ENCODE data around the gene GABRP. TPM values are rescaled to one million over a fixed set of nuclear protein-coding genes. Genes with fewer than 3 reads are reported as not detected.
"Not testable (repeated sequence)": the region's sequence is repeated elsewhere in the genome, so short reads cannot be mapped to it uniquely, and the experiment has no call there.

GABRP gene
- total RNA-seq, 6 experiments from 2014 or later: not detected

GRCh38 chr5:170750791-170751190, 32.7 kb upstream of the GABRP start:
- no peak for TF ChIP-seq CTCF (IDR thresholded peaks at IDR 0.05)
- no peak for DNase-seq
- no peak overlapping the region for H3K27ac Mint-ChIP-seq
- peaks cover 22% of the 10 kb centered on the region for H3K27me3 Mint-ChIP-seq (ENCODE audit: insufficient read depth)
- no peaks in the 10 kb centered on the region for H3K36me3 Mint-ChIP-seq (ENCODE audit: low read depth)
- H3K4me3 Mint-ChIP-seq: no peak overlapping the region
- H3K9me3 Mint-ChIP-seq: no peaks in the 10 kb centered on the region
- H3K4me1 Mint-ChIP-seq (ENCODE audit: low read depth): 0 out of 2 replicates have a peak, but pooled peaks cover 2% of the 10 kb centered on the region

- Mint-ChIP-seq H3K27ac (no peak overlapping the region), H3K27me3 (ENCODE audit: insufficient read depth) (peaks cover 22% of the 10 kb centered on the region), H3K36me3 (ENCODE audit: low read depth) (no peaks in the 10 kb centered on the region), H3K4me1 (ENCODE audit: low read depth) (no peaks in the 10 kb centered on the region), H3K4me3 (no peak overlapping the region), H3K9me3 (no peaks in the 10 kb centered on the region)
- no peak for TF ChIP-seq CTCF (IDR thresholded peaks at IDR 0.05)
- no peak for DNase-seq
Measured at GRCh38 chr5:170751631-170752030, 31.9 kb upstream of the GABRP start.

- peaks cover 7% of the 10 kb centered on the region; the same call in 1 of the 2 replicates for H3K4me1 Mint-ChIP-seq (ENCODE audit: low read depth)
- no peak overlapping the region for H3K27ac Mint-ChIP-seq
- no peak for DNase-seq
- H3K4me3 Mint-ChIP-seq: no peak overlapping the region
- H3K27me3 Mint-ChIP-seq (ENCODE audit: insufficient read depth): peaks cover 19% of the 10 kb centered on the region
- TF ChIP-seq CTCF (IDR thresholded peaks at IDR 0.05): no peak
- H3K9me3 Mint-ChIP-seq: no peaks in the 10 kb centered on the region
- no peaks in the 10 kb centered on the region for H3K36me3 Mint-ChIP-seq (ENCODE audit: low read depth)
Measured at GRCh38 chr5:170752257-170753215, 31.0 kb upstream of the GABRP start.

GRCh38 chr5:170753311-170753710, 30.2 kb upstream of the GABRP start:
- peaks cover 18% of the 10 kb centered on the region for H3K27me3 Mint-ChIP-seq (ENCODE audit: insufficient read depth)
- TF ChIP-seq CTCF (IDR thresholded peaks at IDR 0.05): no peak
- H3K9me3 Mint-ChIP-seq: no peaks in the 10 kb centered on the region
- H3K27ac Mint-ChIP-seq: no peak overlapping the region
- no peak for DNase-seq
- H3K4me1 Mint-ChIP-seq (ENCODE audit: low read depth): peaks cover 10% of the 10 kb centered on the region; the same call in 1 of the 2 replicates
- H3K36me3 Mint-ChIP-seq (ENCODE audit: low read depth): no peaks in the 10 kb centered on the region
- no peak overlapping the region for H3K4me3 Mint-ChIP-seq

GRCh38 chr5:170754508-170754907, 29.0 kb upstream of the GABRP start:
- not testable (repeated sequence) for DNase-seq; H3K4me3 Mint-ChIP-seq; H3K36me3 Mint-ChIP-seq (ENCODE audit: low read depth); H3K27ac Mint-ChIP-seq; H3K9me3 Mint-ChIP-seq
- Mint-ChIP-seq H3K27me3 (ENCODE audit: insufficient read depth) (peaks cover 25% of the 10 kb centered on the region), H3K4me1 (ENCODE audit: low read depth) (peaks cover 10% of the 10 kb centered on the region; the same call in 1 of the 2 replicates)

Measured in HFFc6 (cell line).